ENCODE data around the gene TSPAN2. TPM values are rescaled to one million over a fixed set of nuclear protein-coding genes. Genes with fewer than 3 reads are reported as not detected.

TSPAN2 gene
- total RNA-seq, 2 donors from 2014 or later, result 7.1 to 10.7 TPM

DNA sequence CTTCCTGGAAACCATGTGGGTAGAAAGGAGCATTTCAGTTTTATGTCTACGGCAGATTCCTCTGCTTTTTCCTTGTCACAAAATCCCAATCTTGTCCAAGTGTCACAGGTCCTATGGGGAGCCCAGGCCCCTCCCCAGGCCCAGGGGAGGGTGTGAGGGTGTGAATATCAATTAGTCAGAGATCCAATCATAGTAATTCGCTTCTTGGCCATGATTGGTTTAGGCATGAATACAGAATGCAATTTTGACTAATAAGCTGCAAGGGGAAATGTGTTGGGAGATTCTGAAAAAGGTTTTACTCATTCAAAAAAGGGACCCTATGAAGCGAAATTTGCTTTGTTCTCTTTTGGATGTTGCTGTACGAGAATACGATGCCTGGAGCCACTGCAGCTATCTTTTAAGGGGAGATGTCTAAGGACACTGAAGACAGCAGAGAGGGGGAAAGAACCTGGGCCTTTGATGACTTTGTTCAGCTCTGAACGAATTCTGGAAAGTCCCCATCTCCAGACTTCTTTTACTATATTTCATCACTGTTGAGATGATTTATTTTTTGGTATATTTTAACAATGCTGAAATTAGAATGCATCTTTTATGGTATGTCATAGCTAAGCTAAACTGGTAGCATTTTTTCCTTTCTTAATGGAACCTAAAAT, 18.2 kb downstream of the TSPAN2 start:
- no peaks in the 10 kb centered on the region for H3K4me1 ChIP-seq (ENCODE audit: control insufficient read depth, insufficient read depth, low read length)
- no peak overlapping the region for H3K27ac ChIP-seq (ENCODE audit: low read depth, low read length)
- H3K36me3 Mint-ChIP-seq (ENCODE audit: low read depth), result no peaks in the 10 kb centered on the region
- no peaks in the 10 kb centered on the region for H3K4me1 Mint-ChIP-seq
- H3K9ac ChIP-seq (ENCODE audit: extremely low read depth, low read length, poor library complexity, severe bottlenecking), result no peak overlapping the region
- no peaks in the 10 kb centered on the region for H3K9me3 Mint-ChIP-seq
- 92 to 97% methylated on average over 4 to 5 of the region's 6 CpGs for WGBS, 2 experiments (ENCODE audit: insufficient coverage in 1 of 2, insufficient read length in 1 of 2)
- no peaks in the 10 kb centered on the region for H3K27me3 ChIP-seq (ENCODE audit: control insufficient read depth, insufficient read depth, low read length, poor library complexity, severe bottlenecking)
- H3K4me3 Mint-ChIP-seq, result no peak overlapping the region
- H3K27me3 Mint-ChIP-seq (ENCODE audit: insufficient read depth), result peaks cover 4% of the 10 kb centered on the region
- no peak overlapping the region for H3K27ac Mint-ChIP-seq
- H3K4me3 ChIP-seq (ENCODE audit: low read length), result no peak overlapping the region
- TF ChIP-seq, protein P1, sequence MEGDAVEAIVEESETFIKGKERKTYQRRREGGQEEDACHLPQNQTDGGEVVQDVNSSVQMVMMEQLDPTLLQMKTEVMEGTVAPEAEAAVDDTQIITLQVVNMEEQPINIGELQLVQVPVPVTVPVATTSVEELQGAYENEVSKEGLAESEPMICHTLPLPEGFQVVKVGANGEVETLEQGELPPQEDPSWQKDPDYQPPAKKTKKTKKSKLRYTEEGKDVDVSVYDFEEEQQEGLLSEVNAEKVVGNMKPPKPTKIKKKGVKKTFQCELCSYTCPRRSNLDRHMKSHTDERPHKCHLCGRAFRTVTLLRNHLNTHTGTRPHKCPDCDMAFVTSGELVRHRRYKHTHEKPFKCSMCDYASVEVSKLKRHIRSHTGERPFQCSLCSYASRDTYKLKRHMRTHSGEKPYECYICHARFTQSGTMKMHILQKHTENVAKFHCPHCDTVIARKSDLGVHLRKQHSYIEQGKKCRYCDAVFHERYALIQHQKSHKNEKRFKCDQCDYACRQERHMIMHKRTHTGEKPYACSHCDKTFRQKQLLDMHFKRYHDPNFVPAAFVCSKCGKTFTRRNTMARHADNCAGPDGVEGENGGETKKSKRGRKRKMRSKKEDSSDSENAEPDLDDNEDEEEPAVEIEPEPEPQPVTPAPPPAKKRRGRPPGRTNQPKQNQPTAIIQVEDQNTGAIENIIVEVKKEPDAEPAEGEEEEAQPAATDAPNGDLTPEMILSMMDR (conservative IDR thresholded peaks at IDR 0.05), result no peak
- H3K36me3 ChIP-seq (ENCODE audit: control insufficient read depth, insufficient read depth, low read length), result no peaks in the 10 kb centered on the region
- DNase-seq, result no peak
- no peaks in the 10 kb centered on the region for H3K9me3 ChIP-seq (ENCODE audit: control insufficient read depth, low read length)

- no peaks in the 10 kb centered on the region for H3K36me3 ChIP-seq (ENCODE audit: control insufficient read depth, insufficient read depth, low read length)
- Mint-ChIP-seq H3K9me3 (no peaks in the 10 kb centered on the region), H3K4me3 (no peak overlapping the region), H3K27ac (no peak overlapping the region), H3K27me3 (ENCODE audit: insufficient read depth) (peaks cover under 1% of the 10 kb centered on the region), H3K36me3 (ENCODE audit: low read depth) (no peaks in the 10 kb centered on the region), H3K4me1 (no peaks in the 10 kb centered on the region)
- TF ChIP-seq, protein P1 (conservative IDR thresholded peaks at IDR 0.05), result no peak
- DNase-seq, result no peak
- WGBS, 2 experiments (ENCODE audit: insufficient coverage in 1 of 2, insufficient read length in 1 of 2), result 93% methylated on average over 5 to 7 of the region's 7 CpGs
- H3K4me3 ChIP-seq (ENCODE audit: low read length), result no peak overlapping the region
- H3K27me3 ChIP-seq (ENCODE audit: control insufficient read depth, insufficient read depth, low read length, poor library complexity, severe bottlenecking), result no peaks in the 10 kb centered on the region
- H3K27ac ChIP-seq (ENCODE audit: low read depth, low read length), result no peak overlapping the region
- no peak overlapping the region for H3K9ac ChIP-seq (ENCODE audit: extremely low read depth, low read length, poor library complexity, severe bottlenecking)
- H3K9me3 ChIP-seq (ENCODE audit: control insufficient read depth, low read length), result no peaks in the 10 kb centered on the region
- no peaks in the 10 kb centered on the region for H3K4me1 ChIP-seq (ENCODE audit: control insufficient read depth, insufficient read depth, low read length)
Measured at GRCh38 chr1:115069659-115070308, 19.5 kb downstream of the TSPAN2 start.

DNA sequence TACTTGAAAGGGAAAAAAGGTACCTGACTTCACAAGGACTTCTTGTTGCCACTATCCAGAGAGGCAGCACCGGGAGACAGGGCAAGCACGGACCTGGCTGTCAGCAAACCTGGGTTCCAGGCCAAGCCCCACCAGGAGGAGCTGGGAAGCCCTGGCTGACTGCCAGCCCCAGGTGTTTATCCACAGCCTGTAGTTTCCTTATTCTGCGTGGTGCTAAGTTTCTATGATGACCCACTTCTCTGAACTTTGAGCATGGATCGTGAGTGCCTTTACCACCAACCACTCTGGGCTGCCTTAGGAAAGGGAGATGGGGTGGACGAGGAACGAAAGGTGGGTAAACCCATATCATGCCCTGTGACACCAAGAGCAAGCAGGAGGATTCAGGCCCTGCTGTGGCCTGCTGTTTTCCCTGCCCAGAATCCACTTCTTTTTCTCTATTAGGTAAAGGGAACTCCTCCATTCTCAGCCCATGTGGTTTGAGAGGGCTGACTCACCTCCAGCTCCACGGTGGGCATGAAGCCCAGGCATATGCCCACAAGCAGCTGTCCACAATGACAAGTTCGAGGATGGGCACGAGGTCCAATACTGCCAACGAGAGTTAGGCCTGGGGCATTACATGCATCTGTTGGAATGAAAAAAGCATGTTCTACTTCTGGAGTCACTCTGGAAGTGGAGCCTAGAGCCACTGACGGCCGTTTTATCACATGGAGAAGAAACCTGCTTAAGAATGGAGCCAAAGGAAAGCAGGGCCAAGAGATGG, 20.3 kb downstream of the TSPAN2 start:
- no peak overlapping the region for H3K4me3 ChIP-seq (ENCODE audit: low read length)
- H3K9me3 ChIP-seq (ENCODE audit: control insufficient read depth, low read length), result no peaks in the 10 kb centered on the region
- Mint-ChIP-seq H3K4me3 (no peak overlapping the region), H3K27me3 (ENCODE audit: insufficient read depth) (no peaks in the 10 kb centered on the region), H3K4me1 (no peaks in the 10 kb centered on the region), H3K9me3 (no peaks in the 10 kb centered on the region), H3K36me3 (ENCODE audit: low read depth) (no peaks in the 10 kb centered on the region), H3K27ac (no peak overlapping the region)
- TF ChIP-seq, protein P1 (conservative IDR thresholded peaks at IDR 0.05), result no peak
- no peaks in the 10 kb centered on the region for H3K36me3 ChIP-seq (ENCODE audit: control insufficient read depth, insufficient read depth, low read length)
- H3K4me1 ChIP-seq (ENCODE audit: control insufficient read depth, insufficient read depth, low read length), result no peaks in the 10 kb centered on the region
- H3K27ac ChIP-seq (ENCODE audit: low read depth, low read length), result no peak overlapping the region
- DNase-seq, result no peak
- 94% methylated on average over 11 to 12 of the region's 12 CpGs for WGBS, 2 experiments (ENCODE audit: insufficient coverage in 1 of 2, insufficient read length in 1 of 2)
- H3K27me3 ChIP-seq (ENCODE audit: control insufficient read depth, insufficient read depth, low read length, poor library complexity, severe bottlenecking), result no peaks in the 10 kb centered on the region
- H3K9ac ChIP-seq (ENCODE audit: extremely low read depth, low read length, poor library complexity, severe bottlenecking), result no peak overlapping the region
